BJ (cell line): ENCODE data around the gene KIF5A. TPM values are rescaled to one million over a fixed set of nuclear protein-coding genes. Genes with fewer than 3 reads are reported as not detected.
"Not testable (repeated sequence)": the region's sequence is repeated elsewhere in the genome, so short reads cannot be mapped to it uniquely, and the experiment has no call there.

Experiments used
- CTCF ChIA-PET: fragments of 350-600 bp; formaldehyde crosslinking; extraction: SDS; loops from one replicate; lab custom pipeline; 2021; ENCODE audit warnings: antibody characterized with exemption, inconsistent platforms; lab: Yijun Ruan, JAX
- POLR2A ChIA-PET: fragments of 300-600 bp; sonication (Branson Sonifier 250); formaldehyde crosslinking; extraction: SDS; loops from one replicate; lab custom pipeline; 2021; ENCODE audit warnings: antibody characterized with exemption; lab: Charles Lee
- DNase-seq: peaks from one replicate; pipeline ENCODE4 v3.0.0-alpha.2; 2011; ENCODE audit warnings: low read depth
- H3K27me3 ChIP-seq: 2 replicates; pipeline ENCODE4 v1.6.0; 2011; ENCODE audit warnings: low read length; ENCODE audit not compliant: control insufficient read depth, insufficient read depth
- H3K36me3 ChIP-seq: 2 replicates; pipeline ENCODE4 v1.5.1; 2011; ENCODE audit warnings: low read length; ENCODE audit not compliant: control insufficient read depth, insufficient read depth
- H3K4me3 ChIP-seq: 2 replicates; pipeline ENCODE4 v1.5.1; 2011; ENCODE audit warnings: low read depth, mild to moderate bottlenecking, control low read depth, low read length
- CTCF ChIP-seq: IDR thresholded peaks from 2 replicates; pipeline ENCODE4 v1.5.1; 2011; ENCODE audit warnings: low read depth, mild to moderate bottlenecking, control low read depth, inconsistent platforms, low read length, moderate library complexity; ENCODE audit not compliant: insufficient read depth
- polyA plus RNA-seq: library from polyadenylated mRNA; depleted of rRNA; stranded (reverse); fragments of >200 nt; gene quantifications from 2 replicates; pipeline ENCODE4 v1.2.3, GENCODE V29; 2011

The KIF5A gene
- polyA plus RNA-seq, 1 experiment = 0.64 TPM

GRCh38 chr12:57617942-57618341 is 68.1 kb downstream of the KIF5A start:
- Histone ChIP-seq H3K27me3 (peaks cover 18% of the 10 kb centered on the region), H3K36me3 (peaks cover 17% of the 10 kb centered on the region), H3K4me3 (no peak overlapping the region)
- no peak for TF ChIP-seq CTCF
- POLR2A ChIA-PET = no interaction called here
- CTCF ChIA-PET = interaction anchor here (17.5 kb wide), 1 partner anchor 36 kb away, joined by 257 read pairs; no protein-coding TSS in a partner anchor
- no peak for DNase-seq

GRCh38 chr12:57618431-57618830 is 68.6 kb downstream of the KIF5A start:
- peaks cover 17% of the 10 kb centered on the region for H3K36me3 ChIP-seq
- POLR2A ChIA-PET, H3K4me3 ChIP-seq, DNase-seq: not testable (repeated sequence)
- H3K27me3 ChIP-seq = peaks cover 21% of the 10 kb centered on the region
- CTCF ChIA-PET = interaction anchor here (17.5 kb wide), 1 partner anchor 36 kb away, joined by 257 read pairs; no protein-coding TSS in a partner anchor

GRCh38 chr12:57618966-57619433 is 69.2 kb downstream of the KIF5A start:
- peaks cover 16% of the 10 kb centered on the region for H3K36me3 ChIP-seq
- no peak overlapping the region for H3K4me3 ChIP-seq
- POLR2A ChIA-PET = no interaction called here
- CTCF ChIA-PET = interaction anchor here (0.8 to 17.5 kb wide), 3 partner anchors 9 to 37 kb away, joined by 3 to 257 read pairs (median 4); partner anchors contain the start of gene PIP4K2C
- peaks cover 23% of the 10 kb centered on the region for H3K27me3 ChIP-seq
- TF ChIP-seq CTCF = no peak
- DNase-seq = no peak

GRCh38 chr12:57619434-57620244 is 69.8 kb downstream of the KIF5A start:
- no peak for TF ChIP-seq CTCF
- POLR2A ChIA-PET = no interaction called here
- Histone ChIP-seq H3K4me3 (no peak overlapping the region), H3K36me3 (peaks cover 14% of the 10 kb centered on the region), H3K27me3 (peaks cover 23% of the 10 kb centered on the region)
- no peak for DNase-seq
- CTCF ChIA-PET = interaction anchor here (0.7 to 17.5 kb wide), 9 partner anchors 8 to 134 kb away, joined by 3 to 257 read pairs (median 4); partner anchors contain the start of genes B4GALNT1 and PIP4K2C

GRCh38 chr12:57620245-57620935 is 70.5 kb downstream of the KIF5A start:
- DNase-seq = no peak

More at GRCh38 chr12:57620245-57620935, 70.5 kb downstream of the KIF5A start:
- no peak for TF ChIP-seq CTCF
- Histone ChIP-seq H3K27me3 (peaks cover 26% of the 10 kb centered on the region), H3K4me3 (no peak overlapping the region), H3K36me3 (peaks cover 8% of the 10 kb centered on the region)
- ChIA-PET CTCF (interaction anchor here (0.7 to 17.5 kb wide), 18 partner anchors 8 to 160 kb away, joined by 3 to 257 read pairs (median 4); partner anchors contain the start of genes ARHGEF25, B4GALNT1 and PIP4K2C), POLR2A (no interaction called here)
